HCT116 (cell line): ENCODE measurements around the gene OPN5. TPM values are rescaled to one million over a fixed set of nuclear protein-coding genes. Genes with fewer than 3 reads are reported as not detected.

Experiments used
- ATAC-seq: fragments of 200-7000 bp; cut with Tn5 transposase; 2 replicates; pipeline ENCODE4 v1.9.1; 2020; ENCODE audit warnings: mild to moderate bottlenecking, moderate library complexity
- BruUV-seq: library from RNA; stranded (reverse); fragments of 400-500 nt; replicated peaks from 2 replicates; lab custom pipeline; 2021; lab: Mats Ljungman, UMichigan
- CTCF ChIA-PET: fragments of 300-600 bp; sonication (Branson Sonifier 250); formaldehyde crosslinking; loops from one replicate; lab custom pipeline; 2021; ENCODE audit warnings: antibody characterized with exemption; lab: Charles Lee
- POLR2A ChIA-PET: fragments of 300-600, 350-600 bp; sonication (Branson Sonifier 250); formaldehyde crosslinking; loops from one replicate; lab custom pipeline; 2021; ENCODE audit warnings: antibody characterized with exemption; lab: Charles Lee
- RAD21 ChIA-PET, 2 experiments: fragments of 300-600 bp; sonication (Branson Sonifier 250); formaldehyde crosslinking; loops; one replicate each; lab custom pipeline; 2023; ENCODE audit warnings: low total read pairs in 2 of 2; ENCODE audit not compliant: uncharacterized antibody in 2 of 2, unreplicated experiment in 2 of 2, low non-redundant PET in 1 of 2; lab: Charles Lee
- DNase-seq: peaks from one replicate; pipeline ENCODE4 v3.0.0-alpha.2; 2010; ENCODE audit warnings: low read depth, low spot score
- H2AFZ ChIP-seq: fragments of 200-600 bp; shearing (Covaris generic), sonication (generic); 2 replicates; pipeline ENCODE4 v1.6.1; 2017; ENCODE audit warnings: low read depth, mixed run types, mixed read lengths, antibody characterized with exemption, low read length; ENCODE audit not compliant: poor library complexity, severe bottlenecking
- H3K27ac ChIP-seq: 2 replicates; pipeline ENCODE4 v1.5.1; 2012; ENCODE audit warnings: low read depth, low read length
- H3K27me3 ChIP-seq: fragments of 200-600 bp; sonication (generic); 2 replicates; pipeline ENCODE4 v1.6.1; 2016; ENCODE audit warnings: mixed run types, low read length, mixed read lengths; ENCODE audit not compliant: insufficient read depth
- H3K36me3 ChIP-seq, 2 experiments: fragments of 200-500 bp in 1 of 2; fragments of 200-600 bp in 1 of 2; sonication (Bioruptor generic) in 1 of 2; sonication (generic) in 1 of 2; 2 replicates each; pipeline versions ENCODE4 v1.5.1 to v1.6.1; 2014 to 2016; ENCODE audit warnings: low read length in 2 of 2, inconsistent platforms in 1 of 2, mixed read lengths in 1 of 2, mixed run types in 1 of 2; ENCODE audit not compliant: insufficient read depth in 2 of 2, control insufficient read depth in 1 of 2
- H3K4me1 ChIP-seq, 2 experiments: fragments of 200-600 bp in 1 of 2; sonication (generic) in 1 of 2; 2 replicates each; pipeline versions ENCODE4 v1.5.1 to v1.6.1; 2012 to 2017; ENCODE audit warnings: low read length in 2 of 2, inconsistent platforms in 1 of 2, mild to moderate bottlenecking in 1 of 2, mixed read lengths in 1 of 2, mixed run types in 1 of 2, moderate library complexity in 1 of 2; ENCODE audit not compliant: insufficient read depth in 2 of 2, control insufficient read depth in 1 of 2
- H3K4me2 ChIP-seq: fragments of 200-600 bp; sonication (generic); 2 replicates; pipeline ENCODE4 v1.6.1; 2017; ENCODE audit warnings: mixed run types, low read length, mixed read lengths
- H3K4me3 ChIP-seq, 2 experiments: fragments of 200-600 bp in 1 of 2; sonication (generic) in 1 of 2; replicated peaks in 1 of 2; 2 replicates each; pipeline ENCODE4 v1.5.1; 2011 to 2016; ENCODE audit warnings: low read length in 2 of 2, control low read depth in 1 of 2, low read depth in 1 of 2, mild to moderate bottlenecking in 1 of 2, mixed read lengths in 1 of 2, mixed run types in 1 of 2
- H3K79me2 ChIP-seq: fragments of 200-600 bp; sonication (generic); 2 replicates; pipeline ENCODE4 v1.6.1; 2017; ENCODE audit warnings: mild to moderate bottlenecking, mixed run types, low read length, moderate library complexity, mixed read lengths; ENCODE audit not compliant: insufficient read depth
- H3K9ac ChIP-seq: fragments of 200-600 bp; sonication (generic); 2 replicates; pipeline ENCODE4 v1.6.1; 2016; ENCODE audit warnings: low read length, mixed read lengths
- H3K9me2 ChIP-seq: fragments of 200-600 bp; sonication (generic), shearing (Covaris generic); 2 replicates; pipeline ENCODE4 v1.6.1; 2017; ENCODE audit warnings: mixed run types, mild to moderate bottlenecking, moderate library complexity; ENCODE audit not compliant: insufficient read depth
- H3K9me3 ChIP-seq, 2 experiments: fragments of 200-500 bp in 1 of 2; fragments of 200-600 bp in 1 of 2; sonication (Bioruptor generic) in 1 of 2; sonication (generic) in 1 of 2; 2 replicates each; pipeline ENCODE4 v1.6.1; 2014 to 2017; ENCODE audit warnings: low read length in 2 of 2, mixed read lengths in 2 of 2, inconsistent platforms in 1 of 2, low read depth in 1 of 2, mild to moderate bottlenecking in 1 of 2, mixed run types in 1 of 2, moderate library complexity in 1 of 2; ENCODE audit not compliant: control insufficient read depth in 1 of 2, insufficient read depth in 1 of 2
- H4K20me1 ChIP-seq: fragments of 200-600 bp; sonication (generic), shearing (Covaris generic); 2 replicates; pipeline ENCODE4 v1.6.1; 2017; ENCODE audit warnings: mixed run types, mild to moderate bottlenecking, moderate library complexity; ENCODE audit not compliant: insufficient read depth
- ATF3 ChIP-seq: IDR thresholded peaks from 2 replicates; pipeline ENCODE4 v1.6.1; 2012
- CBX3 ChIP-seq: IDR thresholded peaks from 2 replicates; pipeline ENCODE4 v1.6.1; 2012; ENCODE audit warnings: low read depth
- CEBPB ChIP-seq: IDR thresholded peaks from 2 replicates; pipeline ENCODE4 v1.6.1; 2012; ENCODE audit warnings: low read depth
- ELF1 ChIP-seq: IDR thresholded peaks from 2 replicates; pipeline ENCODE4 v1.6.1; 2012; ENCODE audit warnings: low read depth, borderline replicate concordance
- POLR2AphosphoS5 ChIP-seq: IDR thresholded peaks from 2 replicates; pipeline ENCODE4 v1.6.1; 2011; ENCODE audit warnings: mild to moderate bottlenecking, low read depth, low read length, moderate library complexity
- RAD21 ChIP-seq: IDR thresholded peaks from 2 replicates; pipeline ENCODE4 v1.6.1; 2012; ENCODE audit warnings: low read depth, mild to moderate bottlenecking
- SP1 ChIP-seq: IDR thresholded peaks from 2 replicates; pipeline ENCODE4 v1.6.1; 2012; ENCODE audit warnings: low read depth
- ZNF274 ChIP-seq: fragments of 200-500 bp; sonication (Bioruptor generic); IDR thresholded peaks from 2 replicates; pipeline ENCODE4 v1.6.1; 2014; ENCODE audit warnings: mild to moderate bottlenecking, low read depth, low read length, inconsistent platforms
- intact Hi-C: fragments of 100-400 bp; cut with micrococcal nuclease; formaldehyde crosslinking; loops from 2 replicates; pipeline ENCODE4 v1.10.0; 2022
- total RNA-seq: library from RNA; stranded (reverse); gene quantifications from one replicate; pipeline ENCODE4 v1.2.1, GENCODE V29; 2021; ENCODE audit not compliant: unreplicated experiment
- TF ChIP-seq, protein P1 (sequence below): IDR thresholded peaks from 2 replicates; pipeline ENCODE4 v1.6.1; 2012
- TF ChIP-seq, protein P2 (sequence below), 3 experiments: fragments of 200-600 bp in 1 of 3; sonication (generic) in 1 of 3; IDR thresholded peaks in 2 of 3; conservative IDR thresholded peaks in 1 of 3; 2 replicates each; pipeline ENCODE4 v1.5.1; 2012 to 2017; ENCODE audit warnings: low read depth in 2 of 3, low read length in 2 of 3, antibody characterized with exemption in 1 of 3, borderline replicate concordance in 1 of 3, control low read depth in 1 of 3, mild to moderate bottlenecking in 1 of 3, mixed read lengths in 1 of 3, mixed run types in 1 of 3, moderate library complexity in 1 of 3; ENCODE audit not compliant: insufficient read depth in 1 of 3

The OPN5 gene
- total RNA-seq, 1 experiment from 2014 or later, result not detected

DNA sequence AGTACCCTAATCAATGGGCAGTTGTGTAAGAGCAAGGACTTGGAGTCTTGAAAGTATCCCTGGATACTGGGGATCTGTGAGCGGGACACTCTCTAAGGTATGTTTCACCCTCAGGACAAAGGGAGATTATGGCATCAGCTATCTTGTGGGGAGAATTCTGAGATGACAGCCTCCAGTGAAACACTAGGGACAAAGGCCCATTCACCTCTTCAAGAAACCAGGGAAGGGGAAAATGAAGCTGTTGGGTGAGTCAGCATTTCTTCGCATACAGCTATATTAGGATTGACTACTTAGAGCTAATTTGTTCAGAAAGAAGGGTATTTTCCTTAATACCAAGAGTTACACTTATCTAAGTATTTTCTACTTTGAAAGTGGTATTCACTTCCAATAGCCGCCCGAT, 35.9 kb downstream of the OPN5 start:
- no peak overlapping the region for H3K4me3 ChIP-seq
- no peaks in the 10 kb centered on the region for H3K4me1 ChIP-seq
- no peaks in the 10 kb centered on the region for H3K9me2 ChIP-seq
- H3K9ac ChIP-seq, result no peak overlapping the region
- DNase-seq (no peak), ATAC-seq (no peak)
- H3K27me3 ChIP-seq, result no peaks in the 10 kb centered on the region
- intact Hi-C loops, result no loop called here
- no peak overlapping the region for H3K4me2 ChIP-seq
- TF ChIP-seq, protein P1, sequence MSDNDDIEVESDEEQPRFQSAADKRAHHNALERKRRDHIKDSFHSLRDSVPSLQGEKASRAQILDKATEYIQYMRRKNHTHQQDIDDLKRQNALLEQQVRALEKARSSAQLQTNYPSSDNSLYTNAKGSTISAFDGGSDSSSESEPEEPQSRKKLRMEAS, result no peak
- TF ChIP-seq CBX3, result no peak
- H3K79me2 ChIP-seq, result no peaks in the 10 kb centered on the region
- no peak overlapping the region for H2AFZ ChIP-seq
- no peaks in the 10 kb centered on the region for H4K20me1 ChIP-seq
- ChIA-PET CTCF (no interaction called here), RAD21 (no interaction called here), POLR2A (interaction anchor here (0.6 kb wide), 1 partner anchor 1206 kb away, joined by 4 read pairs; no protein-coding TSS in a partner anchor)
- H3K27ac ChIP-seq, result no peak overlapping the region
- no TSS peak for BruUV-seq
- no peaks in the 10 kb centered on the region for H3K36me3 ChIP-seq
- H3K9me3 ChIP-seq, result no peaks in the 10 kb centered on the region

DNA sequence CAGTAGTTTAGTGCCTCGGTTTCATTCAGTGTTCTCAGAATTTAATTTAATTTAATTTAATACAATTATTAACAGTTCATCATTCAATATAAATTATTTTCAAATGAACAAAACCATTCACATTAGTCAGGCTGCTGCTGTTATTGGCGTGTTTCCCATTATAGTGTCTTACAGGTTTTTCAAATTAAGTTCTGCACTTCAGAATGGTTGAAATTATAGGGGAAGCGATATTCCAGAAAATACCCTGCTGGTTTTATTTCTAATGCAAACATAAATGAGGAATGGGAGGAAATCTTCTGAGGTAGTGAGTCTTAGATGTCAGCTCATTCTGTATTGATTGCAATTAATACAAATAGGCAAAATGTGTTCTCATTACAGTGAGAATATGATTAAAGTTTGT, 37.6 kb downstream of the OPN5 start:
- Histone ChIP-seq H2AFZ (no peak overlapping the region), H3K9me3 (no peaks in the 10 kb centered on the region), H3K27me3 (no peaks in the 10 kb centered on the region), H4K20me1 (no peaks in the 10 kb centered on the region), H3K27ac (no peak overlapping the region), H3K79me2 (no peaks in the 10 kb centered on the region), H3K9me2 (no peaks in the 10 kb centered on the region), H3K9ac (no peak overlapping the region), H3K36me3 (no peaks in the 10 kb centered on the region), H3K4me1 (no peaks in the 10 kb centered on the region), H3K4me3 (no peak overlapping the region)
- intact Hi-C loops, result no loop called here
- no TSS peak for BruUV-seq
- ATAC-seq, result no peak
- ChIA-PET RAD21 (no interaction called here), POLR2A (no interaction called here), CTCF (no interaction called here)
- TF ChIP-seq ATF3 (no peak), POLR2AphosphoS5 (no peak), CEBPB (no peak), ELF1 (no peak), RAD21 (no peak), ZNF274 (no peak), SP1 (no peak)
- TF ChIP-seq, protein P2, sequence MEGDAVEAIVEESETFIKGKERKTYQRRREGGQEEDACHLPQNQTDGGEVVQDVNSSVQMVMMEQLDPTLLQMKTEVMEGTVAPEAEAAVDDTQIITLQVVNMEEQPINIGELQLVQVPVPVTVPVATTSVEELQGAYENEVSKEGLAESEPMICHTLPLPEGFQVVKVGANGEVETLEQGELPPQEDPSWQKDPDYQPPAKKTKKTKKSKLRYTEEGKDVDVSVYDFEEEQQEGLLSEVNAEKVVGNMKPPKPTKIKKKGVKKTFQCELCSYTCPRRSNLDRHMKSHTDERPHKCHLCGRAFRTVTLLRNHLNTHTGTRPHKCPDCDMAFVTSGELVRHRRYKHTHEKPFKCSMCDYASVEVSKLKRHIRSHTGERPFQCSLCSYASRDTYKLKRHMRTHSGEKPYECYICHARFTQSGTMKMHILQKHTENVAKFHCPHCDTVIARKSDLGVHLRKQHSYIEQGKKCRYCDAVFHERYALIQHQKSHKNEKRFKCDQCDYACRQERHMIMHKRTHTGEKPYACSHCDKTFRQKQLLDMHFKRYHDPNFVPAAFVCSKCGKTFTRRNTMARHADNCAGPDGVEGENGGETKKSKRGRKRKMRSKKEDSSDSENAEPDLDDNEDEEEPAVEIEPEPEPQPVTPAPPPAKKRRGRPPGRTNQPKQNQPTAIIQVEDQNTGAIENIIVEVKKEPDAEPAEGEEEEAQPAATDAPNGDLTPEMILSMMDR (IDR thresholded peaks at IDR 0.05 in 2 of 3, conservative IDR thresholded peaks at IDR 0.05 in 1 of 3; ENCODE audit: borderline replicate concordance in 1 of 3, insufficient read depth in 1 of 3, low read depth in 2 of 3, low read length in 2 of 3), result no peak
- TF ChIP-seq, all 23 proteins: peak for 0
- no peak overlapping the region for H3K4me2 ChIP-seq
- DNase-seq, result no peak
